Mesothelial cell of epicardium (in vitro differentiated cells): Measurements from ENCODE around the gene NSDHL. TPM values are rescaled to one million over a fixed set of nuclear protein-coding genes. Genes with fewer than 3 reads are reported as not detected.

Experiments
- DNase-seq, 2 experiments: peaks; one replicate each; pipeline ENCODE4 v3.0.0; 2021; ENCODE audit warnings: low spot score in 2 of 2; ENCODE audit not compliant: unreplicated experiment in 2 of 2
- H3K27ac Mint-ChIP-seq: 2 replicates; pipeline ENCODE4 v1.8.0; 2021; ENCODE audit warnings: mixed read lengths
- H3K27me3 Mint-ChIP-seq: 2 replicates; pipeline ENCODE4 v1.8.0; 2021; ENCODE audit warnings: low read depth, mixed read lengths
- H3K36me3 Mint-ChIP-seq: 2 replicates; pipeline ENCODE4 v1.8.0; 2021; ENCODE audit warnings: mixed read lengths
- H3K4me1 Mint-ChIP-seq: 2 replicates; pipeline ENCODE4 v1.8.0; 2021; ENCODE audit warnings: mixed read lengths
- H3K4me3 Mint-ChIP-seq: 2 replicates; pipeline ENCODE4 v1.8.0; 2021; ENCODE audit warnings: mild to moderate bottlenecking, moderate library complexity, mixed read lengths
- H3K9me3 Mint-ChIP-seq: 2 replicates; pipeline ENCODE4 v1.8.0; 2021; ENCODE audit warnings: mixed read lengths
- total RNA-seq: library from RNA; stranded (reverse); gene quantifications from 3 replicates; pipeline ENCODE4 v1.2.1, GENCODE V29; 2021
- TF ChIP-seq, protein P1 (sequence below): fragments of 200-600 bp; sonication (generic); IDR thresholded peaks from one replicate; pipeline ENCODE4 v1.5.0; 2021; ENCODE audit warnings: antibody characterized with exemption; ENCODE audit not compliant: unreplicated experiment

The NSDHL gene
- total RNA-seq, 1 donor from 2014 or later = 21.0 TPM

DNA sequence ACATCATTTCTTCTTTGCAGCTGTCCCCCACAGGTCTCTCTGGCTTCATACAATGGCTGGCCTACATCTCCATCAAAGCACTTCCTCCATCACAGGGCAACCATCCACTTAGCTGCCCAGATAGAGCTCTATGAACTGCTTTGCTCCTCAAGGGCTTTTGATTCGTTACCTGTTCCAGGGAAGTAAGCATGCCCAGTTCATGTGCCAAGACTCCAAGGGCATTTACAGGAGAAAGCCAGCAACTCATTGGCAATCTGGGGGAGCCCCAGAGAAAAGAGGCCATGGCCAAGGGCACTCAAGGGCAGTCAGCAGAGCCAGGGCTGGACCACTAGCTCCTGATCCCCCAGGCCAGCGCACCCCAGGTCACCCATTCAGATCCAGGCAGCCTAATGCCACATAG lies 42.5 kb downstream of the NSDHL start:
- Mint-ChIP-seq H3K9me3 (peaks cover 22% of the 10 kb centered on the region), H3K4me1 (no peaks in the 10 kb centered on the region), H3K27ac (no peak overlapping the region), H3K36me3 (peaks cover 4% of the 10 kb centered on the region), H3K27me3 (no peaks in the 10 kb centered on the region), H3K4me3 (no peak overlapping the region)
- TF ChIP-seq, protein P1, sequence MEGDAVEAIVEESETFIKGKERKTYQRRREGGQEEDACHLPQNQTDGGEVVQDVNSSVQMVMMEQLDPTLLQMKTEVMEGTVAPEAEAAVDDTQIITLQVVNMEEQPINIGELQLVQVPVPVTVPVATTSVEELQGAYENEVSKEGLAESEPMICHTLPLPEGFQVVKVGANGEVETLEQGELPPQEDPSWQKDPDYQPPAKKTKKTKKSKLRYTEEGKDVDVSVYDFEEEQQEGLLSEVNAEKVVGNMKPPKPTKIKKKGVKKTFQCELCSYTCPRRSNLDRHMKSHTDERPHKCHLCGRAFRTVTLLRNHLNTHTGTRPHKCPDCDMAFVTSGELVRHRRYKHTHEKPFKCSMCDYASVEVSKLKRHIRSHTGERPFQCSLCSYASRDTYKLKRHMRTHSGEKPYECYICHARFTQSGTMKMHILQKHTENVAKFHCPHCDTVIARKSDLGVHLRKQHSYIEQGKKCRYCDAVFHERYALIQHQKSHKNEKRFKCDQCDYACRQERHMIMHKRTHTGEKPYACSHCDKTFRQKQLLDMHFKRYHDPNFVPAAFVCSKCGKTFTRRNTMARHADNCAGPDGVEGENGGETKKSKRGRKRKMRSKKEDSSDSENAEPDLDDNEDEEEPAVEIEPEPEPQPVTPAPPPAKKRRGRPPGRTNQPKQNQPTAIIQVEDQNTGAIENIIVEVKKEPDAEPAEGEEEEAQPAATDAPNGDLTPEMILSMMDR = no peak
- no peak for DNase-seq

DNA sequence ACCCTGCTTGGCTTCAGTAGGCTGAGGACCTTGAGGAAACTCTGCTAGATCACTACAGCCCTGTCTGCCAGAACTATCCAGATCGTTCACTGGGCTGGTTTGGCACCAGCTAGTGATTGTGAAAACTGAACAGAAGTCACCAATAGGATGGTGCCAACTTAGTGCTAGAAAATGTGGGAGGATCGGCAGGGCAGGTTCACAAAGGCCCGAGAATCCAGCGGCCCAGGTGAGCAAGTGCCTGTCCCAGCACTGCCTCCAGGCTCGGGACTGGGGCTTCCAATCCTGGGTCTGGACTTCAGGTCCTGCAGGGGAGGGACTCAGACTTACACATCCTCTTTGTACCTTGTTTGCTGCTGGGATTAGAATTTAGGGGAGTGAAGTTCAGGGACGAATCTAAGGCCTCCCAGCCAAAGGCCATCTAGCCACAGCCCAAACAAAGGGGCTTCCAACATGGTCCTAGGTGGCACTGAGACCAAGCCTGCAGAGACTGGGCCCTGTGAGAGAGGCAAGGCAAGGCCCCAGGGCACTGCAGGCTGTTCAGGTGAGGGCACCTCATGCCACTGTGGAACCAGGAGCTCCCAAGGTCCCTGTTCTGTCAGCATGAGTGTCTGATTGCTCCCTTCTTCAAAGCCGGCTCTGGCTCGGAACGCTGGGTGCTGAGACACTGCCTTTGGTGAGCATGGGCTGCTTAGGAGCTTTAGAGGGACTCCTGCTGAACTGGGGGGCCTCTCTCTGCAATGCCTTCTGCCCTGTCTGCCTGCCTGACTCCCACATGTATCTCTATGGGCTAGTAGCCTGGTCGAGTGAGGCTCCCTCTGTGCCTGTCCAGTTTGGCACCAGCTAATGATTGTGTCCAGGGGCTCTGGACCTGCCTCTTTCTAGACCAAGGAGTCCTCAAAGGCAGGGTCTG lies 46.3 kb downstream of the NSDHL start:
- Mint-ChIP-seq H3K4me1 (no peaks in the 10 kb centered on the region), H3K36me3 (no peaks in the 10 kb centered on the region), H3K4me3 (no peak overlapping the region), H3K9me3 (peaks cover 28% of the 10 kb centered on the region), H3K27ac (no peak overlapping the region), H3K27me3 (no peaks in the 10 kb centered on the region)
- TF ChIP-seq, protein P1 = no peak
- no peak for DNase-seq

DNA sequence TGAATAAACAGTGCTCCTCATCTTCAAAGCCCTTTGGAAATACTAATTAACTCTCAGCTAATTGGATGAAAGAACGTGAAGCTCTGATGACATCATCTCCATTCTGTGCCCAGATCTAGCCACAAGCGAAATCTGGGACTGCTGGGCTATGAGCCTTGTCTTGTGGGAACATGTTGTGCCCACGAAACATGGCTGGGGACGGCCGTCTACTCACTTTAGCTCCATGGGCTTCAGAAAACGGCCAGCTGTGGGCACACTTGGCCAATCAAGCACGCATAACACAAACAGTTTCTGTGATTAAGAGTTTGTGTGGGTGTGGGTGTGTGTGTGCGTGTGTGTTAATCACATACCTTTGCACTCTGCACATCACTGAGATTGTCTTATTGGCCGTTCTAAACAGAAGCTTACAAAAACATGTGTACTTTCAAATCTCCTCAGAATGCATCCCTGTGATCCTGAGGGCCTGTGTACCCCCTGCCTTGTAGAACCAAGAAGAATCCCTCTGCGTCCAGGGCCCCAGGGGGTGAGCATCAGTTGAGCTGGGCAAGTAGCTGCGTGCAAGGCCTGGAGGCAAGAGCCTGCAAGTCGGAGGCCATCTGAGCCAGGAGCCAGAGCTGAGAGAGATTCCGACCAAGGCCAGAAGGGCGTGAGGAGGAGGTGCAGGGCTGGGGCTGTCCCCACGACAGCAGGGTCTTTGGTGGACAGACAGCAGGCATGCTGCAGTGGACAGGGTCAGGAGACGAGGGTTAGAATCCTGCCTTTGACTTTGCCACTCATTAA lies 48.3 kb downstream of the NSDHL start:
- H3K36me3 Mint-ChIP-seq = no peaks in the 10 kb centered on the region
- TF ChIP-seq, protein P1 = no peak
- H3K27ac Mint-ChIP-seq = no peak overlapping the region
- no peaks in the 10 kb centered on the region for H3K4me1 Mint-ChIP-seq
- no peak for DNase-seq
- H3K4me3 Mint-ChIP-seq = no peak overlapping the region
- no peaks in the 10 kb centered on the region for H3K27me3 Mint-ChIP-seq
- peaks cover 31% of the 10 kb centered on the region for H3K9me3 Mint-ChIP-seq

DNA sequence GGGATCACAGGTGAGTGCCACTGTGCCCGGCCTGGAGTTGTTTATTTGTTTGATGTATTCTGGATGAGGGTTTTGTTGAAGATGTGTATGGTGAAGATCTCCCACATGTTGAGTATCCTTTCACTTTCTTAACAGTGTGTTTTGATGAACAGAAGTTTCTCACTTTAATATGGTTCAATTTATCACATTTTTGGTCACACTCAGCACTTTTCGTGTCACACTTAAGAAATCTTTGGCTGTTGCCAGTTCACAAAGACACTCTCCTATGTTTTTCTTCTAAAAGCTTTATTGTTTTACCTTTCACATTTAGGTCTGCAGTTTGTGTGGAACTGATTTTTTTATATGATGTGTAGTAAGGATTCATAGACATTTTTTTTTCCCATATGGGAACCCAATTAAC lies 50.4 kb downstream of the NSDHL start:
- Mint-ChIP-seq H3K9me3 (peaks cover 28% of the 10 kb centered on the region), H3K27me3 (no peaks in the 10 kb centered on the region), H3K4me1 (no peaks in the 10 kb centered on the region), H3K27ac (no peak overlapping the region), H3K36me3 (no peaks in the 10 kb centered on the region), H3K4me3 (no peak overlapping the region)
- TF ChIP-seq, protein P1 = no peak
- no peak for DNase-seq

DNA sequence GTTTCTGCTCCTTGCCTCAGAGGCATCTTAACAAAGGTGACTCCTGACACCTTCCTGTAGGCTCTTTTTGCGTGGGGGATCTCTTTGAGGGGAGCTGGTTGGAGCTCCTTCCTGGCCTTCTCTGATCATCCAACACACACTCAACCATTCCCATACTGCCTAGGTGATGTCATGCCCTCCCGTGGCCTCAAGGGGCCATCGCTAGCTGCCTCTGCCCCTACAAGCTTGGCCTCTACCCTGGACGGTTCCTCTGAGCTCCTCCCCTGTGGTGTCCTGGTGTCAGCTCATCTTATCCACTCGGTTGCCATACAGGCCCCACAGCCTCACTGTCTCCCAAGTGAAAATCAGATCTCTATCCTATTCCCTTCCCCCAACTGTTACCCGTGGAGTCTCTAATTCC lies 53.3 kb downstream of the NSDHL start:
- H3K4me3 Mint-ChIP-seq = no peak overlapping the region
- H3K27ac Mint-ChIP-seq = no peak overlapping the region
- peaks cover 21% of the 10 kb centered on the region for H3K9me3 Mint-ChIP-seq
- H3K4me1 Mint-ChIP-seq = no peaks in the 10 kb centered on the region
- peaks cover 4% of the 10 kb centered on the region for H3K27me3 Mint-ChIP-seq
- TF ChIP-seq, protein P1 = no peak
- DNase-seq = no peak
- H3K36me3 Mint-ChIP-seq = no peaks in the 10 kb centered on the region
